ENCODE results near the gene ADNP. TPM values are rescaled to one million over a fixed set of nuclear protein-coding genes. Genes with fewer than 3 reads are reported as not detected.

ADNP gene
- total and polyA plus RNA-seq, 2 experiments from 2014 or later, result 23.2 to 50.8 TPM

DNA sequence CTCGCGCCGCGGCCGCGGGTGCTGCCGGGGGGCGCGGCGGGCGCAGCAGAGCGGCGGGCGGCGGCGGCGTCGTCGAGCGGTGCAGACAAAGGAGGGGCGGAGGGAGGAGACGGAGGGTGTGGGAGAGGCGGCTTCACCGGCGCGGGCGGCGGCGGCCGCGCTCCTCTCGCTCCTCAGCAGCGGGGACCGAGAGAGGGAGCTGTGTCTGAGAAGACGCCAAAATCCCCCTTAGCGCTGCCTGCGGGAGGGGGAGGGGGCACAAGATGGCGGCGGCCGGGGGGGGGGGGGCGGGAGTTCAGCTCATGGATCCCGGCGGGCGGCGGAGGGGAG lies 296 bp downstream of the ADNP start:
- TF ChIP-seq CTCF (IDR thresholded peaks at IDR 0.05; ENCODE audit: low read depth, low read length), result no peak
- Histone ChIP-seq H3K9me3 (ENCODE audit: low read depth) (no peaks in the 10 kb centered on the region), H3K36me3 (peaks cover 33% of the 10 kb centered on the region), H3K27ac (peak overlapping the region; percentile 100), H3K27me3 (no peaks in the 10 kb centered on the region), H3K4me3 (peak overlapping the region; percentile 66), H3K4me1 (ENCODE audit: low read depth) (peaks cover 35% of the 10 kb centered on the region)
- DNase-seq (ENCODE audit: low read depth in 1 of 2, low spot score in 1 of 2), result no peak

GRCh38 chr20:50930139-50930975 lies 880 bp downstream of the ADNP start:
- peaks cover 28% of the 10 kb centered on the region for H3K36me3 ChIP-seq
- H3K27me3 ChIP-seq, result no peaks in the 10 kb centered on the region
- H3K27ac ChIP-seq, result peak overlapping the region; percentile 100
- peaks cover 38% of the 10 kb centered on the region for H3K4me1 ChIP-seq (ENCODE audit: low read depth)
- peak overlapping the region; percentile 93 for H3K4me3 ChIP-seq
- H3K9me3 ChIP-seq (ENCODE audit: low read depth), result no peaks in the 10 kb centered on the region
- DNase-seq (ENCODE audit: low read depth in 1 of 2, low spot score in 1 of 2), result peak in 1 of 2 donors; percentile 49
- TF ChIP-seq CTCF (IDR thresholded peaks at IDR 0.05; ENCODE audit: low read depth, low read length), result no peak

DNA sequence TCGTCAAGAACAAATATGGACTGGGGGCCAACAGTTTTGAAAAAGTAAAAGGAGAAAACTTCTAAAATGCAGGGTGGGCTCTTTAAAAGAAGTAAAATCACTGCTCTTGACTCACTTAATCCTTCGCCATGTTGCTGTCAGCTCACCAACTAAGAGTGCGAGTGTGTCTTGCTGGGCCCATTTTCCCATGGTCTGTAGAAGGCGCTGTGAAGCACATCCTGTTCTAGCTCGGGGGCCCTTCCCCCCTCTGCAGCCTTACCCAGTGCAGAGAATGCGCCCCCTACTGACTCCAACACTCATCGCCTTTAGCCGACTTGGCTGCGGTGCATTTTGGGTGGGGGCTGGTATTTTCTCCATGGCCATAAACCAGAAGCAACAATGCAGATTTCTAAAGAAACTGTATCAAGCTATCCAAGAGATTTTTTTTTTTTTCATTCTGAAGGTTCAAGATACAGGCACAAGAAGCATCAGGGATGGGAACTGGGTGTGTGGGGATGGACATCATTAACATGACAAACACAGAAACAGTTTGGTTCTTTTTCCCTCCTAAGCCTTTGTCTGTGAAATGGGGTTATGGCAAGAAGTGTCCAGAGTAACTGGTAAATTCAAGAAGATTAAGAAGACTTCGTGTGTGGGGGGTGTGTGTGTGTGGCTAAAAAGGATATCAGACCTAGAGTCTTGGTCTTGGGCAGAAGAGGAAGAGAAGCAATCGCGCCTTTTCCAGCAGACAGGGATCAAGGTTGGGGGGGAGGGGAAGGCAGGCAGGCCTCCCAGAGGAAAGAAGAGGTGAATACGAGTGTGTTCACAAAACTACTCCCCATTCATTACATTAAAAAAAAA lies 1.7 kb downstream of the ADNP start:
- Histone ChIP-seq H3K4me3 (peak overlapping the region; percentile 93), H3K4me1 (ENCODE audit: low read depth) (peaks cover 38% of the 10 kb centered on the region), H3K27ac (peak overlapping the region; percentile 87), H3K27me3 (no peaks in the 10 kb centered on the region), H3K36me3 (peaks cover 19% of the 10 kb centered on the region), H3K9me3 (ENCODE audit: low read depth) (no peaks in the 10 kb centered on the region)
- peak; percentile 99 for TF ChIP-seq CTCF (IDR thresholded peaks at IDR 0.05; ENCODE audit: low read depth, low read length)
- DNase-seq (ENCODE audit: low read depth in 1 of 2, low spot score in 1 of 2), result peak; percentile 97

DNA sequence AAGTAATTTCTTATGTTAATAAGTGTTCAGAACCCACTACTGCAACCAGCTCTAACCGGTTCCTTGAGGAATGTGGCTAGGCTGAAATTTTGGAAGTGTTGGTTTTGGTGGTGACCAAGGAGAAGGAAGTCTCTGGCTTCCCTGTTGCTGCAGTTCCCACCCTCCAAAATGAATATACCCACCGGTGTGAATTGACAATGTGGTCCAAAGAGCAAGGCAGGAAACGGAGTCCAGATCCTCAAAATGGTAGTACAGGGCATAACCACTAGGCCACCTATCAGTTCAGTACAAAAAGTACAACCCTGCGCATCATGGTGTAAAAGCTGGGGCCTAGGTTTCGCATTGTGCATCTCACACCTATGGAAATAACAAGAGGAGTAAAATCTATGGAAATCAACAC lies 2.8 kb downstream of the ADNP start:
- Histone ChIP-seq H3K36me3 (peaks cover 16% of the 10 kb centered on the region), H3K4me3 (peak overlapping the region; percentile 93)

GRCh38 chr20:50926530-50926929 lies 4.7 kb downstream of the ADNP start:
- no peaks in the 10 kb centered on the region for H3K27me3 ChIP-seq
- peaks cover 21% of the 10 kb centered on the region for H3K36me3 ChIP-seq
- H3K4me3 ChIP-seq, result no peak overlapping the region
- peaks cover 33% of the 10 kb centered on the region for H3K4me1 ChIP-seq (ENCODE audit: low read depth)
- TF ChIP-seq CTCF (IDR thresholded peaks at IDR 0.05; ENCODE audit: low read depth, low read length), result no peak
- H3K9me3 ChIP-seq (ENCODE audit: low read depth), result no peaks in the 10 kb centered on the region
- no peak overlapping the region for H3K27ac ChIP-seq
- DNase-seq (ENCODE audit: low read depth in 1 of 2, low spot score in 1 of 2), result no peak

More for the DNA sequence above, 2.8 kb downstream of the ADNP start:
- no peak for DNase-seq (ENCODE audit: low read depth in 1 of 2, low spot score in 1 of 2)
- H3K9me3 ChIP-seq (ENCODE audit: low read depth), result no peaks in the 10 kb centered on the region
- peaks cover 38% of the 10 kb centered on the region for H3K4me1 ChIP-seq (ENCODE audit: low read depth)
- no peak overlapping the region for H3K27ac ChIP-seq
- TF ChIP-seq CTCF (IDR thresholded peaks at IDR 0.05; ENCODE audit: low read depth, low read length), result no peak
- H3K27me3 ChIP-seq, result no peaks in the 10 kb centered on the region

Measured in cardiac muscle cell (in vitro differentiated cells and primary cell).